GM18498 (cell line): ENCODE results near the gene MCC.
A peak's percentile ranks its signal among the peaks of the same experiment; 100 is the strongest.

Source experiments
- ATAC-seq: cut with Tn5 transposase; IDR thresholded peaks from one replicate; pipeline ENCODE4 v1.9.1; 2021; ENCODE audit warnings: mild to moderate bottlenecking, moderate library complexity; ENCODE audit not compliant: unreplicated experiment

The MCC gene

GRCh38 chr5:113123618-113124017, 364.6 kb downstream of the MCC start:
- no peak for ATAC-seq

GRCh38 chr5:113122053-113122452, 366.2 kb downstream of the MCC start:
- ATAC-seq, result no peak

- no peak for ATAC-seq
Measured at GRCh38 chr5:113119246-113119924, 368.9 kb downstream of the MCC start.

- no peak for ATAC-seq
Measured at GRCh38 chr5:113118765-113119164, 369.5 kb downstream of the MCC start.

- no peak for ATAC-seq
Measured at GRCh38 chr5:113118298-113118697, 370.0 kb downstream of the MCC start.

GRCh38 chr5:113117543-113118115, 370.6 kb downstream of the MCC start:
- ATAC-seq, result no peak

- no peak for ATAC-seq
Measured at GRCh38 chr5:113115956-113116355, 372.3 kb downstream of the MCC start.

- ATAC-seq, result peak; percentile 92
Measured at GRCh38 chr5:113115061-113115460, 373.2 kb downstream of the MCC start.

- ATAC-seq, result no peak
Measured at GRCh38 chr5:113114559-113114958, 373.7 kb downstream of the MCC start.

GRCh38 chr5:113112435-113112834, 375.8 kb downstream of the MCC start:
- ATAC-seq, result no peak

- ATAC-seq, result no peak
Measured at GRCh38 chr5:113110117-113110516, 378.1 kb downstream of the MCC start.

GRCh38 chr5:113109344-113109743, 378.9 kb downstream of the MCC start:
- no peak for ATAC-seq

- ATAC-seq, result no peak
Measured at GRCh38 chr5:113108485-113108884, 379.8 kb downstream of the MCC start.

- no peak for ATAC-seq
Measured at GRCh38 chr5:113106821-113107220, 381.4 kb downstream of the MCC start.

GRCh38 chr5:113105693-113106280, 382.5 kb downstream of the MCC start:
- no peak for ATAC-seq

GRCh38 chr5:113103330-113103729, 384.9 kb downstream of the MCC start:
- ATAC-seq, result no peak

GRCh38 chr5:113102121-113102531, 386.1 kb downstream of the MCC start:
- no peak for ATAC-seq

- no peak for ATAC-seq
Measured at GRCh38 chr5:113100981-113101380, 387.3 kb downstream of the MCC start.

- ATAC-seq, result no peak
Measured at GRCh38 chr5:113099822-113100221, 388.4 kb downstream of the MCC start.

GRCh38 chr5:113098378-113098777, 389.9 kb downstream of the MCC start:
- no peak for ATAC-seq

- no peak for ATAC-seq
Measured at GRCh38 chr5:113095831-113096230, 392.4 kb downstream of the MCC start.

- no peak for ATAC-seq
Measured at GRCh38 chr5:113093558-113093957, 394.7 kb downstream of the MCC start.
